HG02870 (cell line): ENCODE measurements around the gene GGT7.

Experiments
- ATAC-seq: cut with Tn5 transposase; IDR thresholded peaks from one replicate; pipeline ENCODE4 v1.9.1; 2021; ENCODE audit warnings: mild to moderate bottlenecking, moderate library complexity; ENCODE audit not compliant: unreplicated experiment

The GGT7 gene

GRCh38 chr20:34797012-34797995 lies 75.4 kb downstream of the GGT7 start:
- no peak for ATAC-seq
